Measurements from ENCODE around the gene NTRK2.

The NTRK2 gene

DNA sequence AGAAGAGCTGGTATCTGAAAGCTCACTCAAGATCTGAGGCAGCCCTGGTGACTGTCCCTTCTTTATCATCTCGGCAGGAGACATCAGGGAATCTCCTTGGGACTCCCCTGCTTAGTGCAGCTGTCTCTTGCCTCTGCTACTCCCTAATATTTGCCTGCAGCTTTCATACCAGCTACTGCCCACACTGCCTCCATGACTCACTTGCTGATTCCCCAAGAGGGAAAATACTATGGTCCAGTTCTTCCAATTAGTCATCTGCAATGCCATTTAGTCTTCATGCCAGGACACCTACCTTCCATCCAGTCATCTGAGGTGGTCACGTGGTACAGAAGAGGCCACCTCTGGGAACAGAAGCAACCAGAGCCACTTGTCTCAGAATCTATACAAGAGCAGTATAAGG is 270.8 kb downstream of the NTRK2 start:
- ATAC-seq: no peak
- DNase-seq: no peak

DNA sequence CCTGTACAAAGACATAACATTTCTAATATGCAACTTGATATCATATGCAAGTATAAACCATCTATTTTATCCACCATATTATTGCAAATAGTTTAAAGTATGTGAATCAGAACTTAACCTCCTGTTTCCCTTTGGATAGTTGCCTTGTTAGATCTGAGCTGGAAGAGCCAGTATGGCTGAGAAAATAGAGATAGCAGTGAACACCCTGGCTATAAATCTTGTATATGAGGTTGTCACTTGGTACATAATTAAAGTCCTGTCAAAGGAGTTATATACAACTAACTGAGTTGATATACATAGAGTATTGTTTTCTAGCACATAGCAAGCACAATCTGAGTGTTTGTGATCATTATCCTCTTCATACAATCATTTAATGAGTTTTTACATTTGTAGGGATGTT is 272.3 kb downstream of the NTRK2 start:
- DNase-seq (no peak), ATAC-seq (no peak)

DNA sequence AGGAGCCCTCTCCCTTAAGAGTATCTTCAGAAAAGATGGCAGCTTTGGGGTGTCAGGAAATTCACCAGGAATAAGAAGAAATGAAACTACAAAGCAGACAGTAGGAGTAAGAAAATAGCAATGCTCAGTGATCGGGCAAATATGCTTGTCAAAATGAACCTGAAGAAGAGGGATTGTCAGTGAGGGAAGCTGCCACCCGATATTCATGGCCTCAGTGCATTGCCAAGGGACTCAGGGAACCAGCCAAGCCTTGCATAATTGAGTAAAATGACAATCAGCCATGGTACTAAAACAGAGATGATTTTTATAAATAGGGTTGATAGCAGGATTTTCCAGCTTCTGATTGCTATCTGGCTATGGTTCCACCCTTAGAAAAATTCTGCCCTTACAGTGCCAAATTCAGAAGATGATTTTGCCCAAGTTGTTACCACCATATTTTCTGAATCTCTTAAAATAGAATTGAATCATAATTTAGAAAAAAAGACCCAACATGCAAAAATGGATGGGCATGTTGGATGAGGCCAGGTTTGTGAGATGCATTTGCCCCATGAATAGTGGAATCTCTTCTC is 274.0 kb downstream of the NTRK2 start:
- DNase-seq: no peak

DNA sequence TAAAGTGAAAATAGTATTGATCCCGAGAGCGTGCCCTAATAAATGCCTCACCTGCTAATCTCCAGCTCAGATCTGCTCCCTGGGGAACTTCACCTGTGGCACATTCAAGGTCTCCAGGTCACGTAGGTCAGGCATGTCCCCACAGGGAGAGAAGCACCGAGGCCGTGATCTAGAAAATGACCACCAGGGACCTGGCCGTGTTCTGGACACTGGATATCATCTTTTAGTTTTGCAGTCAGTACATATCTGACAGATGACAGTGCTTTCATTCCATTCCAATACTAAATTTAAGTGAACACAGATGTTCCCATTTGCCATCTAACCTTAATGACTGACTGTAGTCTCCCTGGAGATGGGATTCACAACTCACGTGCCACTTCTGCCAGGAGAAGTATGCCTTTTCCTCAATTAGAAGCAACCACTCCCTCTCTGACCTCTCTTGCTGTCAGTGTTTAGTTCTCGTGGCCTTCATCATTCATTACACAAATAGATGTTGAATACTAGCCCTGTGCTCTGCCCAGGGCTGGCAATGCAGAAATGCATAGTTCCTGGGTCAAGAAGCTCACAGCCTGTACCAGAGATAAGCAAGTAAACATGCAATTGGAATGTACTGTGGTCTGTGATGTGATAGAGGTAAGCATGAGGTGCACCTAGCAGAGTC is 276.5 kb downstream of the NTRK2 start:
- ATAC-seq (no peak), DNase-seq (no peak)

More for the DNA sequence above, 274.0 kb downstream of the NTRK2 start:
- ATAC-seq: no peak

DNA sequence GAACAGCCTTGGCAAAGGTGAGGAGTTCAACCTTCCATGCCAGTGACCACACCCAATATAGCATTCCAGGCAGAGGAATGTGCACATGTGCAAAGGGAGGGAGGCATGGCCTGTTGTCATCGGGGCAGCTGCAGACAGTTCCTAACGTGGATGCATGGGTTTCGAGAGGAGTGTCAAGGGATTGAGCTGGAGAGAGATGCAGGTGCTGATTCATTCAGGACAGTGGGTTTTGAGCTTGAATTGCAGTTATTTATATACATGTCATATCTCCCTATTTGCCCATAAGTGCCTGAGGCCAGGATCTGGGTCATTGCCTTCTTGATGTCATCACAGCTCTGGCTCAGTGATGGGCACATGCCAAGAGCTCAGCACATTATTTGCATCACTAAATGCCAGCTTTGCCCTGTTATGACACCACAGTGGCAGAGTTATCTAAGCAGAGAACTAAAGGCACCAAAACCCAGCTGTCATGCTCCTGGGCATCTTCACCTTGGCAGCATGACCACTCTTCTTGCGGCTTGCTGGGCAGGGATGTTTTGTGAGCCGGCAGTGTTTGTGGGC is 278.0 kb downstream of the NTRK2 start:
- no peak for DNase-seq
- no peak for ATAC-seq

DNA sequence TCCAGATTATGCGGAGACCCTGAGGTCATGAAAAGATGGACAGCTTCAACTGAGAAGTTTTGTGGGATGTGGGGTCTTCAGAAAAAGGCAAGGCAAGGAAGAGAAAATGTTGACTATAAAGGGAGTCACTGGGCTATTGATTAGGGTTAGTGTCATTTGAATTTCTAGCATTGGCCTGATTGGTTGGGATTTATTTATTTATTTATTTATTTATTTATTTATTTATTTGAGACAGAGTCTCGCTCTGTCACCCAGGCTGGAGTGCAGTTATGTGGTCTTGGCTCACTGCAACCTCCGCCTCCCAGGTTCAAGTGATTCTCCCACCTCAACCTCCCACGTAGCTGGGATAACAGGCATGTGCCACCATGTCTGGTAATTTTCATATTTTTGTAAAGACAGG is 279.7 kb downstream of the NTRK2 start:
- DNase-seq (no peak), ATAC-seq (no peak)

DNA sequence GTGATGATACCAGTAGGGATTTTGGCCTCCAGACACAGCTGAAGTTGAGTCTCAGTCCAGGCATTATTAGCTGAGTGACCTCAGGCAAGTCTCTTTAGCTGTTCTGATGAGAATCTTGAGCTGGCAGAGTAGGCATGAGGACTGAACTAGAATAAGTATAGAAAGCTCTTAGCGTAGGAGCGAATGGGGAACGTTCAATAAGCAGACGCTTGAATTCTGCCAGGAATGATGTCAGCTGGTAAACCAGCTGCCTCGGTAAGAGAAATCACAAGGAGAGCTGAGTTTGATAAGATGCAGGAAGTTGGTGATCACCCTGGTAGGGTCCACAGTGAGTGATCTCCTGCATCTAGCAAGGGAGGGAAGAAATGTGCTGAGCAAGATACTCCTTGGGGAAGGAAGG is 280.4 kb downstream of the NTRK2 start:
- no peak for ATAC-seq
- no peak for DNase-seq

DNA sequence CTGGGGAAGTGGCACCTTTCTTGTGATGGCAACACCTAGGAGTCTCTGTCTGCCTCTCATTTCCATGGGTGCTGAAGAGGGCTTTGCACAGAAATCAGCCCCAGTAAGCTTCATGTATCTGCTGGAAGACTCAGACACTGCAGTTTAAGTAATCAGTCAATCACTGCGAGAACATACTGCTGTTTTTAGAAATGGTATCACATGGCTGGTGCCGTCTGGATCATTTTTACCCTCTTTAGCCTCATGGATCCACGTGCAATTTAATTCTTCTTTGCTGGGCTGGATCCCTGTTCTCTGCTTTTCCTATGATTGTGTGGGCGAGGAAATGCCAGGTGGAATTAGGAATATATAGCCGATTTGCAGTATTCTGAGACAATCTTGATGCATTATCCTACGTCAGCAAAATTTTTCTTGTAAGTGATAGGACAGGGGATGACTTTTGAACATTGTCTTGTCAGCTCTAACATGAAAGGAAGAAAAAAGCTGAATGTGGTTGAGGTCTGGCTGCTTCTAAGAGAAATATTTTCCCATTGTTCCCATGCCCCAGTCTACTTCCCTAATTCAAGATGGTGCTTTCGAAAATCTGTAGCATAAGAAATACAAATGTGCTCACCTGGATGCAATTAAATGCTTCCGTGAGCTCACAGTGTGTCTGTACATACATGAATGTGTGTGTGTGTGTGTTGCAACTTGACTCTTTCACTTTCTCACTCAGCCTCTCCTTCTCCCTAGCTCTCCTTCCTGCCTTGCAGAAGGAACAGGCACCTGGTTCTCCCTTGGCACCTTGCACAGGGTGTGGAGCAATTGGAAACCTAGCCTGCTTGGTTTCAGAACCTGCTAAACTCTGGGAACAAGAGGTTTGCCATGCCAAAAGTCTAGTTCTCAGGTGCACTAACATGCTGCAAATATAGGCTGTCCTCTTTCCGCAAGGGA is 281.6 kb downstream of the NTRK2 start:
- ATAC-seq: no peak
- DNase-seq: no peak

DNA sequence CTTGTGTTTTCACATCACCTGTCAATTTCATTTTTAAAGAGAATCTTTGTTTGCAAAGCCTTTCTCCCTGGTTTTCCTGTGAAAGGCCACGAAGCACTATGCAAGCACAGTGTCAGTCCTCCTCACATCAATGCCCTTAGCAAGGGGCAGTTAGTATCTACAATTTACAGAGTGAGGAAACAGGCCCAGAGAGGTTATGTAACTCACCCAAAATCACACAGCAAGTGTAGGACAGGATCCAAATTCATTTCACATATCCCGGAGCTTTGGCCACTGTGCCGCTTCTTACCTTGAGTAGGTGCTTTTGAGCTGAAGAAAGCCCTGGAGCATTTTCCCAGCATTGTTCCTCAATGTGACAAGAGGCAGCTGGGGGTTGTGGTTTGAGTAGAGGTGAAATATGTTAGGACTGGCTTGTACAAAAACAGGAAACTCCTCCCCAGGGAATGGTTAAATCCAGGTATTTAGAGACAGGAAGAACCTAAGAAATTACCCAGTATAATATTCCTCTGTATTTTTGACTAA is 283.8 kb downstream of the NTRK2 start:
- no peak for DNase-seq
- no peak for ATAC-seq

DNA sequence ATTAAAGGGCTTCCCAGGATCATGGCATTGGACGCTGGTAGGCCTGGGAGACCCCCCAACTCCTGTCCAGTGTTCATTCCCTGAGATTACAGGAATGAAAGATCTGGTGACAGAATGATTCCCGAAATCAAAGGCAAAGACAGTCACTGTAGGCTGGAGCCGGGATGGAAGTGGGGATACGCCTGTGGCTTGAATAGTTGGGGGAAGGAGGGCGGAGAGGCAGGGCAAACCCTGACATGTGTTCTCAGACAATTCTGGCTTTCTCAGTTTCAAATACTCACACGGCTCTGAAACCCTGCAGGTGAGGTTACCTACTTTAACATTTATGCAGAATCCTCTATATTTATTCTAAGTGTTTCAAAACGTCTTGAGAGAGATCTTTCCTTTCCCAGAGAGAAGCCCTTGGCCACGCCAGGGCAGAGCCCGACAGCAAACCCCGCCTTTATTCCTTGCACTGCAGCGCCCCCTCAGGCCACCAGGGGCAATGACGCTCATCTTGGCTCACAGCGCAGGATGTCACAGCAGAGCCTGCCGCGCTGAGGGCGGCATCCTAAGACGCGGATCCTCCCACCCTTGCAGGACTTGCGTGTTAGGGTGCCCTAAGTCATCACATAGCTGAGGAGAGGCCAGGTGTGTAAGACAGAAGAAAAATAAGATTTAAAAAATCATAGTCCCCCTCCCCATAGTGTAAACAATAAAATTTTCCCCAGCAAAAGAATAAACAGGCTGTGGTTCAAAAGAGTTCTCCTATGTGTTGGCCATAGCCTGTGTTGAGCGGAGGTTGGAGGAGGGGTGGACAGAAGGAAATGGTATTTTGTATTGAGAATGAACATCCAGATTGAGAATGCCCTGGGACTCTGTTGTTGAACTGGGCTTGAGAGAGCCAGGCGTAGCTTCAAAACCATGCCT is 284.5 kb downstream of the NTRK2 start:
- peak; percentile 68 for ATAC-seq
- DNase-seq: peak; percentile 59

DNA sequence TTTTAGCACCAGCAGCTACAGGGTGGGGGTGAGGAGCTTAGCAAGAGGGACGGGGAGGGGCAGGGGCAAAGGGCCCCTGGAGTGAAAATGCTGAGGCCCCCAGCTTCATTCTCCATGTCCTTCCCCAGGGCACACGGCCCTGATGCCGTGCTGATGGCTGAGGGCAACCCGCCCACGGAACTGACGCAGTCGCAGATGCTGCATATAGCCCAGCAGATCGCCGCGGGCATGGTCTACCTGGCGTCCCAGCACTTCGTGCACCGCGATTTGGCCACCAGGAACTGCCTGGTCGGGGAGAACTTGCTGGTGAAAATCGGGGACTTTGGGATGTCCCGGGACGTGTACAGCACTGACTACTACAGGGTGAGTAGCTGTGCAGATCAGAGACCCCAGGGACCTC is 285.6 kb downstream of the NTRK2 start:
- no peak for DNase-seq
- ATAC-seq: no peak

DNA sequence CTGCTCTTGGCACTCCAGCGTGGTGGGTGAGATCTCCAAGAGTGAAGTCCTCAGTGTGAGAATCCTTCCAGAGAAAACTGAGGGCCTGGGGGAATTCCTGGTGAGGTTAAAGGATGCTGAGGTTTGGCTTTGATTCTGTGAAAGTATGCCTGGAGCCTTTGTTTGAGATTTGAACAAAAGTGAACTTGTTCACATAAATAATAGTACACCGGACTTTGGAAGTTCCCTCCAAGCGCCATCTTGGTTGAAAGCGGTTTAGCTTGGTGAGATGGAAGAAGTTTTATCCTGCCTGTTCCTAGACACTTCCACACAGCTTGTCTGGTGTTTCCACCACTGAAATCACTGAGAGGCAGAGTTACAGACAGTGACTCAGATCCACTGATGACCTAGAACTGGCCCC is 286.4 kb downstream of the NTRK2 start:
- no peak for ATAC-seq
- no peak for DNase-seq

DNA sequence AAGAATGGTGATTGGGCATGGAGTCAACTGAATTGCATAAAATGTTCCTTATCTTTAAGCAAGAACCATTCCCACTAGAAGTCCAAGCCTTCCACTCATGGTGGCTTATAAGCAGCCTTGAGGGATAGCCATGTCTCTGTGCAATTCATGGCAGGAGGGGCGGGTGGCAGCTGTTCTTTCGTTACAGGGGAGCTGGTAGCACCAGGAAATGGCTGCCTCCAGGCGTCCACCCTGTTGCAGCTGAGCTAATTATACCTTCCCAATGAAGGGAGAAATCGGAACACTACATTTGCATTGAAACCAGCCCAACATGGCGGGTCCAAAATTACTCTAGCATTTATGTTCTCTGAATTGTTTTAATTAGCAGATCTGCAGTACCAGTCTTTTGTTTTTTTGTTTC is 289.8 kb downstream of the NTRK2 start:
- ATAC-seq (no peak), DNase-seq (no peak)

DNA sequence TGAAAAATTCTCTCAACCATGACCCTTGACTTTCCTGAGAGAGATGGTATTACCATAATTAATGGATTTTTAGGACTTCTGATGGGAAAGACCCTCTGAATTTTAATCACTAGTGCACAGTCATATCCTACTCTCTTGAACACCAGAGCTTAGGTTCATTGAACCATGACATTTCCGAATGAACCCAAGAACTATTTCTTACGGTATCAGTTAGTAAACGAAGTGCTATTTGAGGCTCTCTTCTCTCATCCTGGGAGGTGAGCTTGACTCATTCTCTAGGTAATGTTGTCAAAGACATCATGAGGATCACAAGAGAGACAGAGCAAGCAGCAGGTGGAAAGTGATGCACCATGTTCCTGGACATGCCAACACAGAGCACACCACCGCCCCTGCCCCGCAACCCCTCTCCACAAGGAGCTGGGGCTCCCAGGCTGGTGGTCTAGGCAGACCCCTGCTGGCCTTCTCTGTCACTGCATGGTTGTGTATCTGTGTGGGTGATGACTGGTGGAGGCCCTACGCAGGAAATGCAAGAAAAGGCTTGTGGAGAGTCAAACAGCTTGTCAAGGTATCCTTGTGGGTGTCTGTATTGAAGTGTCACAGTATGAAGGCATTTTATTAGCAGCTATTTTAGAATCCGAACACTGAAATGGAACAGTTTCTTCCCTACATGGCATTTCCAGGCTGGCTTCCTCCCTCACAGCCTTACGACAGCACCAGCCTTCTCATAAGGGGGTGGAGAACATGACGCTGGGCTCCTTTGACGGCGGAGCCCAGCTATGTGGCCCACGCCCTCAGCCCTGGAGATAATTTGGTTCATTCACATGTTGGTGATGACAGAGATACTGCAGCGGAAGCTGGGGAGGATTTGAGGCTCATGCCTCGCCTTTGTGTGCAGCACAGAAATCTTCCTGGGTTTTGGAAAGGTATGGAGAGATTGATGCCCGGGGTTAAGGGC is 297.6 kb downstream of the NTRK2 start:
- no peak for DNase-seq

DNA sequence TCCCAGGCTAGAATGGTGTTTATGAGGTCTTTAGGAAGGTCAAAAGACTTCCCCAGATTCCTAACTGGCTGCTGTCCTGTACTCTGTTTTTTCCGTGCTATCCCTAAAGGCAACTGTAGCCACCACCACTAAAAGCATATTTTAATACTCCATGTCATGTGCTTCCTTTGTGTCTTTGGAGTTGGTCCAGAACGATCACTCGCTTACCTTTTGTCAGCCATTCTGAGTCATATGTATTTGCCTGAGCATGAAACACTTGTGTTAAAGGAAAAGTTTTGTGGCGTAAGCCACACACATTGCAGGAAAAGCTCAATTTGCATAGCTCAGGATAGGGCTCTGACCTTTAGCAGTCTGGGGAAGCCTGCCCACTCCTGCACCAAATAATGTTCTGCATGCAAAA is 299.6 kb downstream of the NTRK2 start:
- ATAC-seq: no peak
- DNase-seq: no peak

More for the DNA sequence above, 297.6 kb downstream of the NTRK2 start:
- no peak for ATAC-seq

DNA sequence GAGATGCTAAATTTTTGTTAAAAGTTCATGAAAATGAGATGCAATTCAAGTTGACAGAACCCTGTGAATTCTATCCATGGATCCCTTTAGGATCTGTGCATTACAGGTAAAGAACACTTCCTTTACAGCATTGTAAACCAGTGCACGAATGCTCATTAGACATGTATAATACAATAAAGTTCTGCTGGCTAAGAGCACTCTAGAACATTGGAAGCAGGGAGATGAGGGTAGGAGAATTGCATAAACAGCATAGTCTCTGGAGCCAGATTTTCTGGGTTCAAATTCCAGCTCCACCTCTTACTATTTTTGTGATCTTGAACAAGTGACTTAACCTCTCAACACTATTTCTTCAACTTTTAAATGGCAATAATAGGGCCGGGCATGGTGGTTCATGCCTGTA is 300.2 kb downstream of the NTRK2 start:
- ATAC-seq (no peak), DNase-seq (no peak)

DNA sequence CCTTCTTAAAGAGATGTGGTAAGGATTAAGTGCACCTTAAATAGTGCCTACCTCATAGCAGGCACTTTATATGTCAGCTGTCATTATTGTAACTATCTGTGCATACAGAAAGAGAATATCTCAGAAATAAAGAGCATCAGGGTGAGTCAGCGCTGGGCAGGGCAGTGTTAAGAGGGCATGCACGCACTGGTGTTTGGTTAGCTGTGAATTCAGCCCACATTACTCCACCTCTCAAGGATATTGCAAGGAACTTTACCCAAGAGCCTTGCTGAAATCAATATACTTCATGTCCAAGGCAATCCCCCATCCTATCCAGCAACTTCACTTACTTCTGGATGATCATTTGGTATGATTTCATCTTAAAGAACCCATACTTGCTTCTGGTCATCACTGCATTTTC is 300.9 kb downstream of the NTRK2 start:
- ATAC-seq (no peak), DNase-seq (no peak)

DNA sequence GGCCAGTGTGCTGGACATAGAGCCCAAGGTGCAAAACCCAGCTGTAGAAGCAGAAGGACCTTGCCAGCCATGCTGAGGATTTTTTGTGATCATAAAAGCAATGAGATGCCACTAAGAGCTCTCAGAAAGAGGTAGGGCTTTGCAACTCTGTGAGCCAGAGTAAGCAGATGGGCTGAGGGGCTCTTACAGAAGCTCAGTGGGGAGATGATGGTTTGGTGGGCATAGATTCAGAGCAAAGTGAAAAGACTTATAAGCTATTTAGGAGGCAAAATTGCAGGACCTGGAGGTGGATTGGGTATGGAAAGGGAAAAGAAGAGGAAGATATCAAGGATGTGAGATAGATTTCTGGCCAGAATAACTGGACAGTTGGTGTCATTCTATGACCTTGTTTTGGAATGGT is 302.0 kb downstream of the NTRK2 start:
- DNase-seq (no peak), ATAC-seq (no peak)

DNA sequence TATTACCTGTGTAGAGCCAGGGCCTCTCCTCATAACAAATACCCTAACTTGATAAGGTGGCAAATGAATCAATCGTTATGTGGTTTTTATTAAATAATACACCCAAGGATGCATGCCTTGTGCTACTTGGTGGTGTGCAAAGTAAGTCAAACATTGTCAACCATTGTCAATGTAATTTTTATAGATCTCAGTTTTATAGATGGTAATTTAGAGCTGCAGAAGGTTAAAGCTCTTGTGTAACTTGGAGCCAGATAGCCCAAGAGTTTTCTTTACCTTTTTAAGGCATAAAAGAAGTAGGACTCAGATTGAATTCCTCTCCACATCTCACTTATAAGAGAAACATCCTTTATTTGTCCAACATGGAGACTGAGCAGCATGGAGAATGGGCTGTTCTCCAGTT is 304.7 kb downstream of the NTRK2 start:
- ATAC-seq: no peak

DNA sequence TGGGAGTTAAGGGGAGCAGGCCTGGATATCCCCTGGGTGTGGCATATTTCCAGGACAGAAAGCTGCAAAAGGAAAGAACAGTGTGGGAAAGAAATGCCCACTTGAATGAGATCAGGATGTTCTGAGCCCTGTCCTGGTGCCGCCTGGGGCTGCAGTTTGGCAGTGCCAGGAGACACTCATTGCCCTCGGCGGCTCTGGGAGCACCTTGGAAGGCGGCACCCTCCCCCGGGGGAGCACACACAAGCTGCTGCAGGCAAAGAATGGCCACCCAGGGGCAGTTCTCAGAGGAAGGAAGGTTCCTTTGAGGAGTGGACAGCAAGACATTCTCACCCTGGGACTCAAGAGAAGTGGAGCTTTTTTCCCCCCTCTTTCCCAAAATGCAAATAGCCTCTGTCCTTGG is 305.3 kb downstream of the NTRK2 start:
- no peak for ATAC-seq
- DNase-seq: no peak

More for the DNA sequence above, 304.7 kb downstream of the NTRK2 start:
- DNase-seq: no peak

All from stimulated activated naive CD8-positive, alpha-beta T cell treated with anti-CD3 and anti-CD28 coated beads, Interleukin-15, Interleukin-2, amounts not matched to agents 100 U/mL and 50 U/mL, for 24 hours (primary cell).